NCI-H526 (cell line): ENCODE results near the gene TMX1.
"Not testable (repeated sequence)": the region's sequence is repeated elsewhere in the genome, so short reads cannot be mapped to it uniquely, and the experiment has no call there.

ENCODE experiments used
- DNase-seq, 2 experiments: peaks; one replicate each; lab custom pipeline; 2025; lab: John Stamatoyannopoulos, UW

Gene TMX1, protein sequence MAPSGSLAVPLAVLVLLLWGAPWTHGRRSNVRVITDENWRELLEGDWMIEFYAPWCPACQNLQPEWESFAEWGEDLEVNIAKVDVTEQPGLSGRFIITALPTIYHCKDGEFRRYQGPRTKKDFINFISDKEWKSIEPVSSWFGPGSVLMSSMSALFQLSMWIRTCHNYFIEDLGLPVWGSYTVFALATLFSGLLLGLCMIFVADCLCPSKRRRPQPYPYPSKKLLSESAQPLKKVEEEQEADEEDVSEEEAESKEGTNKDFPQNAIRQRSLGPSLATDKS

DNA sequence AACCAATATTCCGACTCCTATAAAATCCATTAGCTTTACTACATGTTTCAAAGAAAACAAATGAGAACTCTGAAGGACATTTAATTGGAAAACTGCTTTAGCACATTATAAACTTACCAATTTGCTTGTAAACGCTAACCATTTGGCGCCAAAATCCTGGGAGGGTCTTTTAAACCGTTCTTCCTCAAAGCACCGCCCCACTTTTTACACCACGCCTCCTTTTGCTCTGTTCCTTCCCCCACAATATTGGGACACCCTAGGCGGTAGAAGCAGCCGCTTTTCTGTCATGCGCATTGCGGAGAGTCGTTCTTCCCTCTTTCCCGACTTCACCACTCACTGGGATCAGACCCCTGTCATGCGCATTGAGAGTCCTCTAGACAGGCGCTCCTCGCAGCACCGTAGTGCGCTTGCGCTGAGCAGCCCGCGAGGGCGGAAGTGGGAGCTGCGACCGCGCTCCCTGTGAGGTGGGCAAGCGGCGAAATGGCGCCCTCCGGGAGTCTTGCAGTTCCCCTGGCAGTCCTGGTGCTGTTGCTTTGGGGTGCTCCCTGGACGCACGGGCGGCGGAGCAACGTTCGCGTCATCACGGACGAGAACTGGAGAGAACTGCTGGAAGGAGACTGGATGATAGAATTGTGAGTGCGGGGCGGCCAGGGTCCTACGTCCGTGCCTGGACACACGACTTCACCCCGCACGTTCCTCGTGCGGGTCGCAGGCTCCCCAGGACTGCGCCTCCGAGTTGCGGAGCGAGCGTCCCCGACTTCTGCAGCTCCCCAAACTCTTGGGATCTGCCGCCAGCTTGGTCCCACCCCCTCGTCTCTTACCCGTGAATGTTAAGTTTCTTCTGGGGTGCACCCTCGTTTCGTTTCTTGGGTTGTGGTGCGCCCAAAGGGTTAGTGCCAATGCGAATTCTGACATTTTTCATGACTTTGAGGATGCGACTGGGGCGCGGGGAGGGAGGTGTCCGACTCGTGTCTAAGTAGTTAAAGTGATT is at the start of gene TMX1:
Gene TMX1 (plus strand): TSS at position 435 of the 991 bp plus-strand sequence. CDS start 46 bp downstream, at position 481.
- peak; percentile 99 for DNase-seq

DNA sequence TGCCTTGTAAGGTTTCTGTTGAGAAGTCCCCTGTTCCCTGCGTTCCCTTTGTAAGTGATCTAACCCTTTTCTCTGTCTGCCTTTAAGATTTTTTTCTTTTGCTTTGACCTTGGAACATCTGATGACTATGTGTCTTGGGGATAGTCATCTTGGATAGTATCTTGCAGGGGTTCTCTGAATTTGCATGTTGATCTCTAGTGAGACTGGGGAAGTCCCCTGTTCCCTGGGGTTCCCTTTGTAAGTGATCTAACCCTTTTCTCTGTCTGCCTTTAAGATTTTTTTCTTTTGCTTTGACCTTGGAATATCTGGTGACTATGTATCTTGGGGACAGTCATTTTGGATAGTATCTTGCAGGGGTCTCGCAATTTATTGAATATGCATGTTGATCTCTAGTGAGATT is 38.2 kb upstream of the TMX1 start:
- no peak for DNase-seq

DNA sequence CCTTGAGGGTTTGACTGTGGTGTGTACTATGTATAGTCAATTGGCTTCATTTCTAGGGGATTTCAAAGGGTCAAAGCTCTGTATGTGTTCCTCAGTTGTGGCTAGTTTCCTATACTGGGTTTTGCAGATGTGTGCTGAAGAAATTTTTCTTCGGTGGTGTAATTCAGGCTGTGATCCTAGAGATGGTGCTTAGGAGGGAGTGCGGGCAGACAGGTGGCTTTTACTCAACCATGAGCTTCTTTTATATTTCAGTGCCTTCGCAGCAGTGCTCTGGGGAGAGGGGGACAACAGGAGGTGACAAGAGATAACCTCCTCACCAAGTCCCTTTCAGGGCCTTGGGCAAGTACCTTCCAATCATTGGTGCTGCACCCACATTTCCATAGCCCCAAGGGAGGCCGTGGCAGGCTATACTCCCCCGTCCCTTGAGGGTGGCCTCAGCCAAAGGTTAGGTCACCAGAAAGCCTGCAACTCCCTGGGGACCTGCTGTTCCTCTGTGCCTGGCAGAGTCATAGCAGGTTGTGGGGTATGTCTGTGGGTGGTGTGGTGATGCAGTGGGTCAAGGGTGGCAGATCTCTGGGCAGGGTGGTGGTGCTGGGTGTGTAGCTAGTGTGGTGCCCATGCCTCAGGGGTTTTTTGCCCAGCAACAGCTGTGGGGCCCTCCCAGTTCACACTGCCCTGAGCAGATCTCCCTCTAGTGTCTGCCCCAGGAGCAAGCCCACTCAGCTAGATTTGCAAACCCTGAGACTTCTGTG is 37.0 kb upstream of the TMX1 start:
- DNase-seq = no peak

DNA sequence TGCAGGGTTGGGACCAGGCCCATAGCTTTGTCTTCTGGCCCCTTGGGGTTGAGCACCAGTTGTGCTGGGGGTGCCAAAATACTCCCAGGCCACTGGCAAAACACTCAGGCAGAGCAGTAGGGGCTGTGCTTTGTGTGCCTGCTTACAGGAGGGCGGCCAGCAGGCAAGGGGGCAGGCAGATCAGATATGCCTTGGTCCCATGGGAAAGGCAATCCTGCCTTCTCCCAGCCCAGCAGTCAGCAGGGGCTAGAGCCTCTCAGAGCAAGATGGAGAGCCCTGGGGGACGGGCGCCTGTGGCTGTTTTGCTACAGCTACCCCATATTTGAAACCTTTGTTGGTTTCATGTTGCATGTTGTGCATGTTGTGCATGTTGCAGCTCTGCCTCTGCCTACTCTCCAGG is 36.2 kb upstream of the TMX1 start:
- DNase-seq = no peak

DNA sequence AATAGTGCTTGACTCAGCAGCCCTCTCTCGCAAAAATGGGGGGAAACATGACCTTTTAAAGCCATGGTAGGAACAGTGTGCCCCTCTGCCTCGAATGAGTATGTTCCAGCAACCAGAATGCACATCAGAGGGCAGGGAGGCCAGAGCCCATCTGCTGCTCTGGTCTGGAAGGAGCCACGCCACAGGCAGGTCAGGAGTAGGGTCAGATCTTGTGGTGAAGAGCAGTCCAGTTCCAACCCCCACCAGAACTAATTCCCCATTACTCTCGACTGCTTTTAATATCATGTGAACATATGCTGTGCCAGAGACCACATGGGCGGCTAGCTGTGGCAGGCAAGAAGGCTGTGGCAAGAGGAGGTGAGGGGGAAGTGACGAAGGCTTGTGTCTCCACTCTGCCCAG is 34.6 kb upstream of the TMX1 start:
- DNase-seq = no peak

DNA sequence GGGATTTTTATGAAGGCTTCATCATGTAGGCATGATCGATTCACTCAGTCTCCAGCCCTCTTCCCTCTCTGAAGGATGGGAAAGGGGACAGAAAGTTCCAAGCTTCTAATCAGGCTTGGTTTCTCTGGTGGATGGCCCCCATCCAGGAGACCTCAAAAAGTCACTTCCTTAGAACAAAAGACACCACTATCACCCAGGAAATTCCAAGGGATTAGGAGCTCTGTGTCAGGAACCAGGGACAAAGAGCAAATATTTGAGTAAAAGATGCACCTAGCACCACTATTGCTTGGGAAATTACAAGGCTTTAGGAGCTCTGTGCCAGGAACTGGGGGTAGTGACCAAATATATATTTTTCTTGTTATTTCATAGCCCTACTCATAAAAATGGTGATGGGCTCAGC is 33.6 kb upstream of the TMX1 start:
- DNase-seq = no peak

DNA sequence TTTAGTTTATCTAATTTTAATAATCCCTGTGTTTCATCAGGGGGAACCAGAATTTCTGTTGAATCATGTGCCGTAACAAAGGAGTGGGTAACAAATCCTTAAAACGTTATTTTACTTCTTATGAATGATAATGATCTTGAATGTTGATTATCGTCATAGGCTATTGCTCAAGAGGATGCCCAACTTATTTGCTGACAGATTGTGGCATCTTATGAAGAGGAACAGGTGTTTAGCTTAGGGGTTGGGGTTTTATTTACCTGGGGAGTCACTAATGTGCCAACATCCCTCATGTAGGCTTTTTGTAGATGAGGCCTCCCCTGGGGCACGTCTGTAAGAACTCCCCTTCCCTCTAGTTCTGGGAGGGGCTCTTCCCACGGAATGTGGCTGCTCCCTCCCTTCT is 32.4 kb upstream of the TMX1 start:
- DNase-seq = no peak

DNA sequence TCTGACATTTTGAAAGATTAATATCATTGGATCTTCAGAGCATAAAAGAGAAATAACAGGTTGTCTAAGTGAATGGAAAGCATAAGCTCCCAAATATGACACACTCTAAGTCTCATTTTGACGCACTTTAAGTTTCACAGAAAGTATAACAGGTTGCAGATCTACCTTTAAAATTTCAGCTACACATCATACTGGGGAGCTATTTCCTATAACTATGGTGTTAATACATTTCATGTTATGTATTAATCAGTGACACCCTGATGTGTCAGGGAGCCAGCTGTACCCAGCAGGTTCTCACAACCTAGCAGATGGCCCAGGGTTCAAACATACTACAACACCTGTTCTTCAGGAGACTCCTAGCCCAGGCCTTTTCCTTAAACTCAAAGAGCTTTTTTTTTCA is 31.1 kb upstream of the TMX1 start:
- DNase-seq = no peak

DNA sequence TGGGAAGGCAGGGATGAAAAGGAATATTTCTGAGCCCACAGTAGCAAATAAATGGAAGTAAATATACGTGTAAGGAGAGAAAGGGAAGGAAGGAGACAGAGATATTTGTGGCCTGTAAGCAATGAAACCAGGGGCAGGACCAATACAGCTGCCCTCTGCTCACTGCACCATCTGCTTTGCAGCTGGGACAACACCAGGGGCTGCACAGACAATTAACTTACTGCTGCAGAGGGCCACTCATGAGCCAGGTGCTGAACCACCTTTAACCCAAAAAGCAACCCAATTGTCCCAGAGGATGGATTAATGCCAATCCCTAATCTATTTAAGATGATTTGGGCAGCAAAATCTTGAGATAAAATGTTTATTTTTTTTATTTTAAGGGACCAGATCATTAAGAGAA is 30.6 kb upstream of the TMX1 start:
- DNase-seq = no peak

DNA sequence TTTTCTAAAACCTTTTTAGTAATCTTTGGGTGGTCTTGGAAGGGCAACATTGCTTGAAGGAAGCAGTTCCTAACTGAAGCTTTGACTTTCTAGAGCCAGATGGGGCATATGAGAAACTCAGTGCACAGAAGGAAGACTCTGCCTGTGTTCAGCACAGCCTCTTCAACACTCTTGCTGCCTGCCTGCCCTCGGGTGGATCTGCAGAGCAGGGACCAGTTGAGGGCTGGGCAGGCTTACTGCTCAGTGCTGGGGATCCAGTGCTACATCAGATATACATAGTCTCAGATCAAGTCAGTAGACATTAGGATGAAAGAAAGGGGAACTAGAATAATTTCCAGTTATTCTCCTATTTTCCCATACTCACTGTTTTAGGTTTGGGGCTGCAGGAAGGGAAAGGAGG is 29.5 kb upstream of the TMX1 start:
- no peak for DNase-seq

DNA sequence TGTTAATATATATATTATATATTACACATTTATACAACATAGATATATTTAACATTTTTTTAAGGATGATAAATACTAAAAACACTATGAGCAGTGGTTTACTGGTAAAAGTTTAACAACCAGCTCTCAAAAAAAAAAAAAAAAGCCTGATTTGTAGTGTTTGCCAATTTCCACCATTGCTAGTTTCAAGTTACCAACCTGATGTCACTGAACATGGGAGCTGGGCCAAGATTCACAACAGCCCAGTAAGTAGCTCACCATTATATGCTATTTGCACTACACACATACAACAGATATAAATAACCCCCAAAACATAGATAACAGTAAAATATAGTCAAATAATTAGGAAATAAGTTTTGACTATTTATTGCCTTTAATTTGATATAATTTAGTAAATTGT is 28.9 kb upstream of the TMX1 start:
- DNase-seq = no peak

DNA sequence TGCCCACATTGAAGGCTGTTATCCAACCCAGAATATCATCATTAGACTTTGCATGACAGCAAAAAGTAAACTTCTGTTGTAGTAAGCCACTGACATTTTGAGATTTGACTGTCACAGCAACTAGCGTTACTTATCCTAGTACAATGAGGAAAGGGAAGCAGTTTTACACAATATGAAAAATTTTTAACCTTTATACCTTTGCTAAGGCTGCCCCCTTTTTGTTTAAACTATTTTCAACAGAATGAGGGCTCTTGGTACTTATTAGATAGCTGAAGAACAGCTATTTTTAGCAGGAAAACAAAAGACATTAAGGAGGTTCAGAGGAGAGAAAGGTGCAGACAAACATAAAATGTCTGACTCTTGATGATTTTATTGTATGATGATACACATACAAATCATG is 23.4 kb upstream of the TMX1 start:
- no peak for DNase-seq

DNA sequence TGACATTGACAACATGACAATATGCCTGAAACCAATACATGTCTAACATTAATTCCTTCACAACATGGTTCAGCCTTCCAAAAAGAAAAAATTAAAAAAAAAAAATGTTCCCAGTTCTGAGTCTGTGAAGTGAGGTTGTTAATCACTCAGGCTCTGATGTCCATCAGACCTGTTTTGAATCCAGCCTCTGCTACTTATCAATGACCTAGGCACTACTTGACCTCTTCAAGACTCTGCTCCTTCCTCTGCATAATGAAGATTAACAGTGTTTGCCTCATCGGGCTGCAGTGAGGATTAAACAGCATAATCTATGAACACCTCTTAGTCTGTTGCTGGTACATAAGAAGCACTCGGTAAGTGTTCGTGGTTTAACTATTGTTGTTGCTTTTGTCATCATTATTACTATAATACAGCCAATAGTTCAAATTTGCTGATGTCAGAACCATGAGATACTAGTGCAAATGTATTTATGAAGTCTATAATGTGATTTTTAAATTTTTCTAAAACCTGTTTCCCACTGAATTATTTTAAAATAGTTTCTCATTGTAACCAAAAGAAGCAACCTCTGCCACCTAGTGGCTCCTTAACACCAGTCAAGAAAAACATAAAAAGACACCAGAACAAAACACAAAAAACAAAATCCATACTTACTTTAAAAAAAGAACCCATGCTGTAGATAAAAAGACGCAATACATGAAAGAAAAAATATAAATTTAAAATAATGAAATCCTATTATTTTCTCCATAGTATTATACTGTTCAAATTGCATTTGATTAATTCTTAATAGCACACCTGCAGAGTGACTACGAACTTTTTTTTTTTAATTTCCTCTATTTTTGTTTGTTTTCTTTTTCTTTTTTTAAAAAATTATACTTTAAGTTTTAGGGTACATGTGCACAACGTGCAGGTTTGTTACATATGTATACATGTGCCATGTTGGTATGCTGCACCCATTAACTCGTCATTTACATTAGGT is 20.3 kb upstream of the TMX1 start:
- DNase-seq = peak; percentile 8 to 24

DNA sequence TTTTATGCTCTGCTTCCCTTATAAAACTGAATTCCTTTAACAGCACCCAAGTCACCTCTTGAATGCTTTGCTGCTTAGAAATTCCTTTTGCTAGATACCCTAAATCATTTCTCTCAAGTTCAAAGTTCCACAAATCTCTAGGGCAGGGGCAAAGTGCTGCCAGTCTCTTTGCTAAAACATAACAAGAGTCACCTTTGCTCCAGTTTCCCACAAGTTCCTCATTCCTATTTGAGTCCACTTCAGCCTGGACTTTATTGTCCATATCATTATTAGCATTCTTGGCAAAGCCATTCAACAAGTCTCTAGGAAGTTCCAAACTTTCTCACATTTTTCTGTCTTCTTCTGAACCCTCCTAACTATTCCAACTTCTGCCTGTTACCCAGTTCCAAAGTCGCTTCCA is 16.6 kb upstream of the TMX1 start:
- not testable (repeated sequence) for DNase-seq

DNA sequence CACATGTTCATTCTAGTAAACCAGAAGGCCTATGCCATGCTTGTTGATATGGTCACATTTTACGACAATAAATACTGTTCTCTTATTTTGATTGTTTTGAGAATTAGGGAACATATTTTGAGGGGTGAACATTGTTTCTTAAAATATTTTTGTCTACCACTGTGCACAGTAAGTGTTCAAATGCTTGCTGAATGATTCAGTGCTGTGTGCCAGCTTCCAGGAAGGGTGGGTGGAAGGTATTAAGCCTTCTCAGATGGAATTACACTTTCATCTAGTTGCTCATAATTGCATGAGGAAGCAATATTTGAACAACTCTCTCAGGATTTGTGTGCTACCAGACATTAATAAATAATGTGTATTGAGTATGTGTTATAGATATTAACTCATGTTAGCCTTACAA is 15.5 kb upstream of the TMX1 start:
- no peak for DNase-seq

DNA sequence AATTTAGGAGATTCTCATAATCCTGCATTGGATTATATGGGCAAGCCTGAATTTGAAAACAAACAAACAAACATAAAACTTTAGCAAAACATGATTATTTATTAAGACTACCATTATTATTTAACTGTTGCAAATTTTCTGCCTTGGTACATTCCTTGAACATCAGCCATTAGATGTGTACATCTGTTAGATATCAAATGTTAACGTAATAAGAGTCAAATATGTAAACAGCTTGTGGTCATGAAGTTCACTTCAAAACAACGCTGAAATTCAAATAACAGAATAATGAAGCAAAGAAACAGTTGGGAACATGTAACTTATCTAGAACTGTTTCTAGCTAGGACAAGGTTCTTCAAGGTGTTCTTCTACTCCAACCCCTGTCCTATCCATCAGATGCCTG is 14.3 kb upstream of the TMX1 start:
- DNase-seq = no peak

DNA sequence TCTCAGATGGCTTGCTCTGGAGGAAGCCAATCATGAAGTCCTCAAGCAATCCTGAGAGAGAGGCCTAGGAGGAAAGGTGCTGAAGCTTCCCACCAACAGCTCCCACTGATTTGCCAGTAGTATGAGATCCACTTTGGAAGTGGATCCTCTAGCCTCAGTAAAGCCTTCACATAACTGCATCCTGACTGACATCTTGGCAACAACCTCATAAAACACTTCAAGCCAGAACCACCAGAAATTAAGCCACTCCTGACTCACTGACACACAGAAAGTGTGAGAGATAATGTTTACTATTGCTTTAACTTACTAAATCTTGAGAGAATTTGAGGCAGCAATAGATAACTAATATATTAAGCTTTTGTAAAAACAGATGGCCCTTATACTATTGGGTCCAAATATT is 11.7 kb upstream of the TMX1 start:
- DNase-seq = no peak

DNA sequence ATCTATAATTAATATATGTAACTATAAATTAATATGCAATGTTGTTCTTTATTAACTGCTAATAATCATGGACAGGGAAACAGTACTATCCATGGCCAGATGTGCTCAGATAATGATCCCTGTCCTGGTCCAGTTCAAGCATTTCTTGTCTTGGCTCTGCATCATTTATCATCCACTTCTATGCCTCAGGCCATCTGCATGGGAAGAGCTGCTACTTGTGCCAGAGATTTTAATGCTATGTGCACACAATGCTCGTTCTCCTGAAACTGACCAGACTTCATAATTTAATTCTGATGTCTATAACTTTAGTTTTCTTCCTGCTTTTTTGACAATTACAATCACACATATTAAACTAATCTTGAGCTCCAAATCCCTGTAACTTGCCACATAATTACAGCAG is 11.2 kb upstream of the TMX1 start:
- DNase-seq = no peak

DNA sequence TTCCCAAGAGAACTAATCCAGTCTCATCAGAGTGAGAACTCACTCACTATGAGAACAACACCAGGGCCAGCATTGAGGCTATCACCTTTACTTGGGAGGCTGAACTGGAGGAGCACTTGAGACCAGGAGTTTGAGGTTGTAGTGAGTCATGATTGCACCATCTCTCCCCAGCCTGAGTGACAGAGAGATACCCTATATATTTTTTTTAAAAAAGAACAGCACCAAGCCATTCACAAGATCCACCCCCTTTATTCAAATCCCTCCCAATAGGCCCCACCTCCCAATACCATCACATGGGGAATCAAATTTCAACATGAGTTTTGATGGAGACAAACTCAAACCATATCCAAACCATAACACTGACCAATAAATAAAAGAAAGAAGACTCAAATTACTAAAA is 3.7 kb upstream of the TMX1 start:
- no peak for DNase-seq

DNA sequence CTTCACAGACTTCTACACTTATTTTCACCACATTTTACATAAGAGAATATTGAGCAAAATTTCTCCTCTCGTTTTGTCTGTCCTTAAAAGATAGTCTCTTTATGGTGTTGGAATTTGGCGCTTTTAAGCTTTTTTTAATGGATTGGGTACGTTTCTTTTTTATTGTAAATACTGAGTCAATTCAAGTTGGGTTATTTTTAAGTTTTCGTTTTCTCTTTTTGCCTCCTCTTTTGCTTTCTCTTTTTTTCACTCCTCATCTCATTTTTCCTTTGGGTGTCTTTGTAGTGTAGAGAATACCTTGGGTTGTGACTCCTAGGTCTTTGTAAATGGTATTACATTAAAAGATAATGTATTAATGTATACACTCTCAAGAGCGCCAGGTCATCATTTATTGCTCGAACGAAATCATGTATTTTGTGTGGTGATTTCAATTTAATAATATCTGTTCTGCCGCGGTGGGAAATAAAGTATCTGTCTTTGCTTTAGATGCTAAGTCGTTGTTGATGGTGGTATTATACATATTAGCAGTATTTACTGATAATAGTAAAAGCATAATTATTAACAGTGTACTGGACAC is 845 bp downstream of the TMX1 start:
- DNase-seq = peak in 1 of 2 experiments; percentile 8
